SIG-M5 (cell line): Measurements from ENCODE around the gene ZNF264.
"Not testable (repeated sequence)": the region's sequence is repeated elsewhere in the genome, so short reads cannot be mapped to it uniquely, and the experiment has no call there.

Experiments
- DNase-seq: peaks from one replicate; lab custom pipeline; 2025; lab: John Stamatoyannopoulos, UW

The ZNF264 gene

GRCh38 chr19:57191141-57192076 is at the start of gene ZNF264:
Gene ZNF264, plus strand, starts transcription at chr19:57191500. Its CDS starts 414 bp downstream, at chr19:57191914.
- DNase-seq: no peak

GRCh38 chr19:57141699-57142098 is 49.6 kb upstream of the ZNF264 start:
- no peak for DNase-seq

GRCh38 chr19:57152921-57153320 is 38.4 kb upstream of the ZNF264 start:
- DNase-seq: no peak

- DNase-seq: no peak
These were observed 29.2 kb upstream of the ZNF264 start for GRCh38 chr19:57161985-57162539.

GRCh38 chr19:57165846-57166245 is 25.5 kb upstream of the ZNF264 start:
- DNase-seq: no peak

GRCh38 chr19:57167385-57167784 is 23.9 kb upstream of the ZNF264 start, which contains the start of gene DUXA:
Gene DUXA, minus strand, starts transcription at chr19:57167485. Its CDS starts 42 bp downstream, at chr19:57167443.
- no peak for DNase-seq

GRCh38 chr19:57171551-57172081 is 19.7 kb upstream of the ZNF264 start:
- no peak for DNase-seq

GRCh38 chr19:57190301-57190700 is 999 bp upstream of the ZNF264 start:
- no peak for DNase-seq

GRCh38 chr19:57192077-57192420 is 749 bp downstream of the ZNF264 start:
- DNase-seq: no peak

GRCh38 chr19:57192993-57193392 is 1.7 kb downstream of the ZNF264 start:
- no peak for DNase-seq

- not testable (repeated sequence) for DNase-seq
These were observed 6.6 kb downstream of the ZNF264 start for GRCh38 chr19:57197874-57198273.

- DNase-seq: no peak
These were observed 10.9 kb downstream of the ZNF264 start for GRCh38 chr19:57202160-57202559.

- DNase-seq: no peak
These were observed 19.1 kb downstream of the ZNF264 start for GRCh38 chr19:57210381-57210780.

GRCh38 chr19:57212109-57212508 is 20.8 kb downstream of the ZNF264 start:
- no peak for DNase-seq

GRCh38 chr19:57227502-57227901 is 36.2 kb downstream of the ZNF264 start:
- no peak for DNase-seq

- no peak for DNase-seq
These were observed 40.4 kb downstream of the ZNF264 start for GRCh38 chr19:57231686-57232085.

- DNase-seq: no peak
These were observed 41.9 kb downstream of the ZNF264 start for GRCh38 chr19:57233207-57233606.

GRCh38 chr19:57239982-57240310 is 48.6 kb downstream of the ZNF264 start:
- DNase-seq: no peak

GRCh38 chr19:57240311-57241090 is 49.2 kb downstream of the ZNF264 start, which contains the start of gene ZNF805:
Gene ZNF805, plus strand, starts transcription at chr19:57240632. Its CDS starts 260 bp downstream, at chr19:57240892.
- DNase-seq: peak; percentile 27

GRCh38 chr19:57241176-57241575 is 49.9 kb downstream of the ZNF264 start:
- no peak for DNase-seq

- DNase-seq: no peak
These were observed 51.5 kb downstream of the ZNF264 start for GRCh38 chr19:57242821-57243220.

- DNase-seq: no peak
These were observed 53.2 kb downstream of the ZNF264 start for GRCh38 chr19:57244513-57244912.
